SU-DHL-6 (cell line): ENCODE data around the gene ALDH1A1.

Source experiments
- H2AFZ ChIP-seq: fragments of 200-600 bp; sonication (generic); 2 replicates; pipeline ENCODE4 v1.6.1; 2014; ENCODE audit warnings: low read depth, mild to moderate bottlenecking, moderate library complexity, mixed read lengths, antibody characterized with exemption, low read length; ENCODE audit not compliant: severe bottlenecking
- H3F3A ChIP-seq: fragments of 200-600 bp; shearing (Covaris generic); 2 replicates; pipeline ENCODE4 v1.6.0; 2016; ENCODE audit warnings: antibody characterized with exemption, mild to moderate bottlenecking; ENCODE audit not compliant: insufficient read depth
- H3K27ac ChIP-seq: fragments of 200-600 bp; sonication (generic); 2 replicates; pipeline ENCODE4 v1.5.1; 2016; ENCODE audit warnings: low read depth, mild to moderate bottlenecking, low read length, moderate library complexity, mixed read lengths
- H3K27me3 ChIP-seq: fragments of 200-600 bp; sonication (generic), shearing (Covaris generic); 2 replicates; pipeline ENCODE4 v1.6.0; 2014; ENCODE audit warnings: mild to moderate bottlenecking, low read length
- H3K36me3 ChIP-seq: fragments of 200-600 bp; sonication (generic); 2 replicates; pipeline ENCODE4 v1.6.1; 2014; ENCODE audit warnings: mild to moderate bottlenecking, low read length, mixed read lengths
- H3K4me2 ChIP-seq: fragments of 300-600, 200-600 bp; shearing (Covaris generic), sonication (generic); 2 replicates; pipeline ENCODE4 v1.6.0; 2014; ENCODE audit warnings: low read length, low read depth, mild to moderate bottlenecking; ENCODE audit not compliant: poor library complexity, severe bottlenecking
- H3K4me3 ChIP-seq: fragments of 200-600 bp; sonication (generic); 2 replicates; pipeline ENCODE4 v1.5.1; 2014; ENCODE audit warnings: antibody characterized with exemption, low read length, mild to moderate bottlenecking, mixed read lengths; ENCODE audit not compliant: insufficient read depth, poor library complexity, severe bottlenecking
- H3K79me2 ChIP-seq: fragments of 200-600 bp; sonication (generic); 2 replicates; pipeline ENCODE4 v1.6.1; 2014; ENCODE audit warnings: mild to moderate bottlenecking, low read length, moderate library complexity; ENCODE audit not compliant: insufficient read depth
- H3K9ac ChIP-seq: fragments of 200-600 bp; sonication (generic); 2 replicates; pipeline ENCODE4 v1.7.0; 2014; ENCODE audit warnings: mild to moderate bottlenecking, low read length
- H3K9me2 ChIP-seq: fragments of 200-600 bp; sonication (generic); replicated peaks from 2 replicates; pipeline ENCODE4 v1.6.1; 2014; ENCODE audit warnings: low read length; ENCODE audit not compliant: insufficient read depth
- H3K9me3 ChIP-seq: fragments of 200-600 bp; sonication (generic); 2 replicates; pipeline ENCODE4 v1.6.1; 2014; ENCODE audit warnings: low read length, mixed read lengths; ENCODE audit not compliant: insufficient read depth
- H4K20me1 ChIP-seq: fragments of 200-600 bp; sonication (generic); 2 replicates; pipeline ENCODE4 v1.6.1; 2014; ENCODE audit warnings: low read depth, mild to moderate bottlenecking, antibody characterized with exemption, low read length, moderate library complexity, mixed read lengths
- EZH2phosphoT487 ChIP-seq: fragments of 200-600 bp; sonication (generic), shearing (Covaris generic); conservative IDR thresholded peaks from 2 replicates; pipeline ENCODE4 v1.6.1; 2018; ENCODE audit warnings: mild to moderate bottlenecking, antibody characterized with exemption, low read length, moderate library complexity, mixed read lengths
- TF ChIP-seq, protein P1 (sequence below): fragments of 200-600 bp; sonication (generic); IDR thresholded peaks from one replicate; pipeline ENCODE4 v1.5.1; 2017; ENCODE audit warnings: antibody characterized with exemption, mild to moderate bottlenecking, low read length, moderate library complexity; ENCODE audit not compliant: insufficient read depth, poor library complexity, severe bottlenecking

Gene ALDH1A1

GRCh38 chr9:72858089-72858912, 94.6 kb downstream of the ALDH1A1 start:
- Histone ChIP-seq H3K9me3 (no peaks in the 10 kb centered on the region), H3F3A (no peaks in the 10 kb centered on the region), H3K36me3 (no peaks in the 10 kb centered on the region), H3K27me3 (no peaks in the 10 kb centered on the region), H2AFZ (no peak overlapping the region), H3K4me3 (no peak overlapping the region), H3K9me2 (no peaks in the 10 kb centered on the region), H3K4me2 (no peak overlapping the region), H4K20me1 (no peaks in the 10 kb centered on the region), H3K27ac (no peak overlapping the region), H3K9ac (no peak overlapping the region), H3K79me2 (no peaks in the 10 kb centered on the region)
- no peak for TF ChIP-seq EZH2phosphoT487
- TF ChIP-seq, protein P1, sequence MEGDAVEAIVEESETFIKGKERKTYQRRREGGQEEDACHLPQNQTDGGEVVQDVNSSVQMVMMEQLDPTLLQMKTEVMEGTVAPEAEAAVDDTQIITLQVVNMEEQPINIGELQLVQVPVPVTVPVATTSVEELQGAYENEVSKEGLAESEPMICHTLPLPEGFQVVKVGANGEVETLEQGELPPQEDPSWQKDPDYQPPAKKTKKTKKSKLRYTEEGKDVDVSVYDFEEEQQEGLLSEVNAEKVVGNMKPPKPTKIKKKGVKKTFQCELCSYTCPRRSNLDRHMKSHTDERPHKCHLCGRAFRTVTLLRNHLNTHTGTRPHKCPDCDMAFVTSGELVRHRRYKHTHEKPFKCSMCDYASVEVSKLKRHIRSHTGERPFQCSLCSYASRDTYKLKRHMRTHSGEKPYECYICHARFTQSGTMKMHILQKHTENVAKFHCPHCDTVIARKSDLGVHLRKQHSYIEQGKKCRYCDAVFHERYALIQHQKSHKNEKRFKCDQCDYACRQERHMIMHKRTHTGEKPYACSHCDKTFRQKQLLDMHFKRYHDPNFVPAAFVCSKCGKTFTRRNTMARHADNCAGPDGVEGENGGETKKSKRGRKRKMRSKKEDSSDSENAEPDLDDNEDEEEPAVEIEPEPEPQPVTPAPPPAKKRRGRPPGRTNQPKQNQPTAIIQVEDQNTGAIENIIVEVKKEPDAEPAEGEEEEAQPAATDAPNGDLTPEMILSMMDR = no peak

DNA sequence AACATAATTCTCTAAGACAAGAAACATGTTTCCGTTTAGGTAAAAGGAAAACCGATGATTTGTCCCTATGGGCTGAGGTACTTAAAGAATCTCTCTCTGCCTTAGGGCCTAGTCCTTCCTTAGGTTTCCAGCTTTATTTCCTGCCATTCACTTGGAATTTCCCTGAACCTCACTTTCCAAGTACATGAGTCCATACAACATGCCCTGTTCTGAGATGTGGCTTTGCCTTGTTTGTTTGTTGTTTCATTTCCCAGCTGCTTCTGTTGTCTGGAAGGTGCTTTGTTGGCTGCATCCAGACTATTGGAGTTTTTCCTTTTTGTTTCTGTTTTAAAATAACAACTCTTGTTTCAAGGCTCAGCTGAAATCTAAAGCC, 95.2 kb downstream of the ALDH1A1 start:
- Histone ChIP-seq H2AFZ (no peak overlapping the region), H3K27me3 (no peaks in the 10 kb centered on the region), H3F3A (no peaks in the 10 kb centered on the region), H3K4me3 (no peak overlapping the region), H3K9me2 (no peaks in the 10 kb centered on the region), H4K20me1 (no peaks in the 10 kb centered on the region), H3K9me3 (no peaks in the 10 kb centered on the region), H3K27ac (no peak overlapping the region), H3K36me3 (no peaks in the 10 kb centered on the region), H3K4me2 (no peak overlapping the region), H3K79me2 (no peaks in the 10 kb centered on the region), H3K9ac (no peak overlapping the region)
- TF ChIP-seq, protein P1 = no peak
- no peak for TF ChIP-seq EZH2phosphoT487

DNA sequence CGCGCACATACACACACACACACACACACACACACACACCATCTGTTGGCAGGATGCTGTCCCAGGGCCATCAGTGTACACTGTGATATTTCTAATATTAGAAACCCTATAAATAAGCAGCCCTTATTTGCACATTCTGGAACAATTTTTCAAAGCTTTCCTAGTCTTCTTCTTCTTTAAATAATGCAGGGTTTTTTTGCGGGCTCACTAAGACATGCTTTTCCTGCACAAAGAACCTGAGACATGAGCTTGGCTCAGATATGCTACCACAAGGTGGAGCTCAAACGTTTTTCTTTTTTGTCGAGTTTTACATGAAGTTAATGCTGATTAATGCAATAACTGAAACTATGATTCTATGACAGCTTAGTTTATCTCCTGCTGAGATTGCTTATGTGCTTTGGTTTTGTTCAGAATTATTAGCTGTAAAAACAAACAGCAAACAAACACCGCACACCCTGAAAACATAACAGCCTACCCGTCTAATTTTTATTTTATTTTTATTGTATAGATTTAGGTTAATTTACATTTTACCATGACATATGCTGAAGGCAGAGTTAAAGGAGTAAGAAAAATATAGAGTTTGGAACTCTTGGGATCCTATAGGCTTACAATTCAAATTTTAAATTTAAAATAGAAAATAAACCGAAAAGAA, 95.8 kb downstream of the ALDH1A1 start:
- H3K4me3 ChIP-seq = no peak overlapping the region
- H3F3A ChIP-seq = no peaks in the 10 kb centered on the region
- H3K36me3 ChIP-seq = no peaks in the 10 kb centered on the region
- H3K27ac ChIP-seq = no peak overlapping the region
- no peaks in the 10 kb centered on the region for H4K20me1 ChIP-seq
- no peaks in the 10 kb centered on the region for H3K9me2 ChIP-seq
- H3K9ac ChIP-seq = no peak overlapping the region
- TF ChIP-seq, protein P1 = peak; percentile 41
- no peak for TF ChIP-seq EZH2phosphoT487
- no peak overlapping the region for H3K4me2 ChIP-seq
- no peaks in the 10 kb centered on the region for H3K79me2 ChIP-seq
- no peaks in the 10 kb centered on the region for H3K27me3 ChIP-seq
- no peaks in the 10 kb centered on the region for H3K9me3 ChIP-seq
- H2AFZ ChIP-seq = no peak overlapping the region
